NCI-H1694 (cell line): ENCODE results near the gene EML1.

Source experiments
- DNase-seq: peaks from one replicate; lab custom pipeline; 2025; lab: John Stamatoyannopoulos, UW

The EML1 gene

GRCh38 chr14:99779751-99780150, 13.5 kb upstream of the EML1 start:
- no peak for DNase-seq

GRCh38 chr14:99780690-99781089, 12.5 kb upstream of the EML1 start:
- DNase-seq: no peak

- DNase-seq: no peak
Observed at GRCh38 chr14:99781091-99781490, 12.1 kb upstream of the EML1 start.

GRCh38 chr14:99781853-99782610, 11.2 kb upstream of the EML1 start:
- DNase-seq: no peak

GRCh38 chr14:99784508-99784907, 8.7 kb upstream of the EML1 start:
- no peak for DNase-seq

- DNase-seq: no peak
Observed at GRCh38 chr14:99785426-99785825, 7.8 kb upstream of the EML1 start.

GRCh38 chr14:99786511-99786989, 6.7 kb upstream of the EML1 start:
- no peak for DNase-seq

- DNase-seq: no peak
Observed at GRCh38 chr14:99788713-99789112, 4.5 kb upstream of the EML1 start.

- DNase-seq: no peak
Observed at GRCh38 chr14:99789581-99789980, 3.6 kb upstream of the EML1 start.

GRCh38 chr14:99790201-99790977, 2.8 kb upstream of the EML1 start:
- no peak for DNase-seq

GRCh38 chr14:99790978-99791376, 2.2 kb upstream of the EML1 start:
- no peak for DNase-seq

- no peak for DNase-seq
Observed at GRCh38 chr14:99791476-99792209, 1.6 kb upstream of the EML1 start.

GRCh38 chr14:99792210-99792535, 1.0 kb upstream of the EML1 start:
- no peak for DNase-seq

GRCh38 chr14:99792551-99793212, 531 bp upstream of the EML1 start:
- DNase-seq: no peak

GRCh38 chr14:99794151-99794780, 1.1 kb downstream of the EML1 start:
- DNase-seq: no peak

GRCh38 chr14:99795046-99795445, 1.8 kb downstream of the EML1 start:
- DNase-seq: no peak

GRCh38 chr14:99797231-99797630, 4.0 kb downstream of the EML1 start:
- DNase-seq: no peak

- DNase-seq: no peak
Observed at GRCh38 chr14:99800781-99801180, 7.6 kb downstream of the EML1 start.

GRCh38 chr14:99802301-99803105, 9.3 kb downstream of the EML1 start:
- DNase-seq: no peak

- no peak for DNase-seq
Observed at GRCh38 chr14:99803106-99803775, 10.0 kb downstream of the EML1 start.
